ENCODE results near the gene ST6GALNAC3. TPM values are rescaled to one million over a fixed set of nuclear protein-coding genes. Genes with fewer than 3 reads are reported as not detected.

ST6GALNAC3 gene
- total RNA-seq, 2 donors from 2014 or later = 2.5 to 5.7 TPM

DNA sequence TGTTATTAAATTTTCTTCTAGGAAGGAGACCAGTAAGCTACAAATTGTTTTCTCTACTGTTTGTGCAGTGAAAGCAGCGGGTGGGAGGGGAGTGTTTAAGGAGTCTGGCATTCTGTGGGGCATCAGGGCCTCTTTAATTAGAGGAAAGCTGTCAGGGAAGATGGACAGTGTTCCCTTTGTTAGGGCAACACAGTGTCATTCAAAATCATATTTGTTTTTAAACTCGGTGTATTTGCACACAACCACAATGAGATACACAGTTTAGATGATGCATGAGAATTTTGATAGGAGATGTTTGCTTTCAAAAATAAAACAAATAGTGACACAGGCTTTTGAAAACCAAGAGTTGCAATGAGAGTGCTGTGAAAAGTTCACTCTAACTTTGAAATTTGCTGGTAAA is 15.1 kb upstream of the ST6GALNAC3 start:
- no peak for DNase-seq
- Histone ChIP-seq H3K36me3 (no peaks in the 10 kb centered on the region), H3K27me3 (no peaks in the 10 kb centered on the region), H3K9ac (ENCODE audit: low read depth in 2 of 2, low read length in 2 of 2) (no peak overlapping the region), H3K27ac (no peak overlapping the region), H3K4me3 (no peak overlapping the region), H3K4me1 (no peaks in the 10 kb centered on the region), H3K9me3 (no peaks in the 10 kb centered on the region)
- intact Hi-C loops (cut with DNase I) = no loop called here
- TF ChIP-seq, protein P1, sequence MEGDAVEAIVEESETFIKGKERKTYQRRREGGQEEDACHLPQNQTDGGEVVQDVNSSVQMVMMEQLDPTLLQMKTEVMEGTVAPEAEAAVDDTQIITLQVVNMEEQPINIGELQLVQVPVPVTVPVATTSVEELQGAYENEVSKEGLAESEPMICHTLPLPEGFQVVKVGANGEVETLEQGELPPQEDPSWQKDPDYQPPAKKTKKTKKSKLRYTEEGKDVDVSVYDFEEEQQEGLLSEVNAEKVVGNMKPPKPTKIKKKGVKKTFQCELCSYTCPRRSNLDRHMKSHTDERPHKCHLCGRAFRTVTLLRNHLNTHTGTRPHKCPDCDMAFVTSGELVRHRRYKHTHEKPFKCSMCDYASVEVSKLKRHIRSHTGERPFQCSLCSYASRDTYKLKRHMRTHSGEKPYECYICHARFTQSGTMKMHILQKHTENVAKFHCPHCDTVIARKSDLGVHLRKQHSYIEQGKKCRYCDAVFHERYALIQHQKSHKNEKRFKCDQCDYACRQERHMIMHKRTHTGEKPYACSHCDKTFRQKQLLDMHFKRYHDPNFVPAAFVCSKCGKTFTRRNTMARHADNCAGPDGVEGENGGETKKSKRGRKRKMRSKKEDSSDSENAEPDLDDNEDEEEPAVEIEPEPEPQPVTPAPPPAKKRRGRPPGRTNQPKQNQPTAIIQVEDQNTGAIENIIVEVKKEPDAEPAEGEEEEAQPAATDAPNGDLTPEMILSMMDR (IDR thresholded peaks at IDR 0.05) = no peak

DNA sequence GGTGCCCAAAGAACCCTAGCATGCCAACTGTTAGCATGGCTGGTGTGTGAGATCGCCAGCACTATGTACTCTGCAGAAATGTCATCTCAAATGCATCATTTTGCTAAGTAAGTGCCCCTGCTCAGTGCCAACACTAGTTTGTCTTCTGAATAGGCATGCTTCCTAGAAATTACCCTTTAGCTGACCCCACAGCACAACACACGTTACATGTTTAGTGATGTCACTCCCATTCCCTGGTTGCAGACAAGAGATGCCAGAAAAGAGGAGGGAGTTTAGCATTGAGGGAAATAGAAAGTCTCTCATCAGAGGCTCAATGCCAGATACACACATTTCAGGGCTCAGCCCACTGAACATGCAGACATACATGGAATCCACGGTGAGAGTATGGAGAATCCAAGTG is 9.3 kb upstream of the ST6GALNAC3 start:
- intact Hi-C loops (cut with DNase I) = no loop called here
- H3K27ac ChIP-seq = no peak overlapping the region
- no peak overlapping the region for H3K9ac ChIP-seq (ENCODE audit: low read depth in 2 of 2, low read length in 2 of 2)
- no peaks in the 10 kb centered on the region for H3K4me1 ChIP-seq
- H3K36me3 ChIP-seq = no peaks in the 10 kb centered on the region
- TF ChIP-seq, protein P1 (IDR thresholded peaks at IDR 0.05) = no peak
- DNase-seq = no peak
- no peaks in the 10 kb centered on the region for H3K27me3 ChIP-seq
- H3K9me3 ChIP-seq = no peaks in the 10 kb centered on the region
- no peak overlapping the region for H3K4me3 ChIP-seq

DNA sequence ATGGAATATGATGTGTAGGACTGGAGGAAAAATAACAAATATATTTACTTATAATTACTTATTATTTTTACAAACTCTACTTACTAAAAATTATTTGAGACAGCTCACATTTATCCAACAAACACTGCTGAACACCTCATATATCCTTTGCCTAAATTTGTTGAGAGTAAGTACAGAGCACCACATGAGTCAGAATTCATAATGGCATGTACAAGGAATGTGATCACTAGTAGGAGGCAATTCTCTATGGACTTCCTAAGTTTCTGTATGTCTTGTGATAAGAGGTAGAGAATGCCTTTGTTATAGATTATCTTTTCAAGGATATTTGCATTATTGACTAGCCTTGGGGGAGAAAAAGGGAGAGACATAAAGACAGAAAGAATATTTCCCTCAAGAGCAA is 8.2 kb upstream of the ST6GALNAC3 start:
- Histone ChIP-seq H3K4me1 (no peaks in the 10 kb centered on the region), H3K9me3 (no peaks in the 10 kb centered on the region), H3K9ac (ENCODE audit: low read depth in 2 of 2, low read length in 2 of 2) (no peak overlapping the region), H3K36me3 (no peaks in the 10 kb centered on the region), H3K4me3 (no peak overlapping the region), H3K27me3 (no peaks in the 10 kb centered on the region), H3K27ac (no peak overlapping the region)
- TF ChIP-seq, protein P1 (IDR thresholded peaks at IDR 0.05) = no peak
- no peak for DNase-seq
- intact Hi-C loops (cut with DNase I) = no loop called here

DNA sequence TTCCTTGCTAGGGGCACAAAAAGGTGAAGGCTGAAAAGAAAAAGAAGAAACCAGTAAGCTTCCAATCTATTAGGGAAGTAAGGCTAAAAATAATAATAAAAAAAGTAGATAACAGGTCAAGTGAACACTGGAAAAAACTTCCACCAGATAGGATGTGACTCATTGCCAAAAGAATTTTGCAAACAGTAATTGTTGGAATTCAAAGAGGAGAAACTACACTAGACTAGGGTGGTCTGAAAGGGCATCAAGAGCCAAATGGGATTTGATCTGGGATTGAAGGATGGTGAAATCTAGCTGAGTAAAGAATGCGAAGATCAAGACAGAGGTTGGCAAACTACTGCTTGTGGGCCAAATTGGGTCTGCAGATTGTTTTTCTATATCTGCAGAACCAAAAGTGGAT is 6.0 kb upstream of the ST6GALNAC3 start:
- Histone ChIP-seq H3K36me3 (no peaks in the 10 kb centered on the region), H3K4me3 (no peak overlapping the region), H3K9ac (ENCODE audit: low read depth in 2 of 2, low read length in 2 of 2) (no peak overlapping the region), H3K27ac (no peak overlapping the region), H3K4me1 (peaks cover under 1% of the 10 kb centered on the region), H3K9me3 (no peaks in the 10 kb centered on the region), H3K27me3 (no peaks in the 10 kb centered on the region)
- intact Hi-C loops (cut with DNase I) = no loop called here
- TF ChIP-seq, protein P1 (IDR thresholded peaks at IDR 0.05) = no peak
- DNase-seq = no peak

DNA sequence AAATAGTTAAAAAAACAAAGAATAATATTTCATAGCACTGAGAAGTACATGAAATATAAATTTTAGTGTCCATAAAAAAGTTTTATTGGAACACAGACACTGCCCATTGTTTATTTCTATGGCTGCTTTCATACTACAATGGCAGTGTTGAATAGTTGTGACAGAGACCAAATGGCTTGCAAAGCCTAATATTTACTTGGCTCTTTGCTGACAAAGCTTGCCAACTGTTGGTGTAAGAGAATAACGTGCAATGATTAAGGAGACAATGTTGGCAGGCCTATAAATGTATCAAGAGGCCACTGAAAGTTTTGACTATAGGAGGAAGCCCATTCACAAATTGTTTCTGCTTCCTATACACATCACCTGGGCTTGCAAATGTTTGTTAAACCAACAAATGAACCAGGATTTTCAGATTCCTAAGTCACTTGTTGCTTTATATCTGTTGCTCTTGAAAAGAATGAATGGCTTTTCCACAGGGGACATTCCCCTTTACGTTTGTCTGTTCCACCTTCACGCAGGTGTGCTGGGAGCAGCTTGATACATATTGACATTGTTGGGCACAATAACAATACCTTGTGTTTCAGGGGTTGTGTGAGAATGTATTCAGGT is 5.5 kb upstream of the ST6GALNAC3 start:
- no peak overlapping the region for H3K4me3 ChIP-seq
- H3K9ac ChIP-seq (ENCODE audit: low read depth in 2 of 2, low read length in 2 of 2) = no peak overlapping the region
- intact Hi-C loops (cut with DNase I) = no loop called here
- no peak for DNase-seq
- no peaks in the 10 kb centered on the region for H3K27me3 ChIP-seq
- no peaks in the 10 kb centered on the region for H3K9me3 ChIP-seq
- no peaks in the 10 kb centered on the region for H3K36me3 ChIP-seq
- TF ChIP-seq, protein P1 (IDR thresholded peaks at IDR 0.05) = no peak
- no peak overlapping the region for H3K27ac ChIP-seq
- peaks cover 3% of the 10 kb centered on the region for H3K4me1 ChIP-seq

Measured in colonic mucosa (tissue), 4 donors.